Fibroblast of pulmonary artery (primary cell): ENCODE results near the gene SETD1B.

Experiments used
- DNase-seq: peaks from one replicate; pipeline ENCODE4 v3.0.0-alpha.2; 2010; ENCODE audit warnings: low read depth
- H3K4me3 ChIP-seq: replicated peaks from 2 replicates; pipeline ENCODE4 v1.5.1; 2011; ENCODE audit warnings: low read depth, mild to moderate bottlenecking, control low read depth, low read length, moderate library complexity
- TF ChIP-seq, protein P1 (sequence below): IDR thresholded peaks from 2 replicates; pipeline ENCODE4 v1.5.1; 2011; ENCODE audit warnings: mild to moderate bottlenecking, control low read depth, low read length, inconsistent platforms; ENCODE audit errors: missing control alignments

SETD1B gene

GRCh38 chr12:121823727-121824115 lies 19.9 kb downstream of the SETD1B start:
- no peak for DNase-seq
- TF ChIP-seq, protein P1, sequence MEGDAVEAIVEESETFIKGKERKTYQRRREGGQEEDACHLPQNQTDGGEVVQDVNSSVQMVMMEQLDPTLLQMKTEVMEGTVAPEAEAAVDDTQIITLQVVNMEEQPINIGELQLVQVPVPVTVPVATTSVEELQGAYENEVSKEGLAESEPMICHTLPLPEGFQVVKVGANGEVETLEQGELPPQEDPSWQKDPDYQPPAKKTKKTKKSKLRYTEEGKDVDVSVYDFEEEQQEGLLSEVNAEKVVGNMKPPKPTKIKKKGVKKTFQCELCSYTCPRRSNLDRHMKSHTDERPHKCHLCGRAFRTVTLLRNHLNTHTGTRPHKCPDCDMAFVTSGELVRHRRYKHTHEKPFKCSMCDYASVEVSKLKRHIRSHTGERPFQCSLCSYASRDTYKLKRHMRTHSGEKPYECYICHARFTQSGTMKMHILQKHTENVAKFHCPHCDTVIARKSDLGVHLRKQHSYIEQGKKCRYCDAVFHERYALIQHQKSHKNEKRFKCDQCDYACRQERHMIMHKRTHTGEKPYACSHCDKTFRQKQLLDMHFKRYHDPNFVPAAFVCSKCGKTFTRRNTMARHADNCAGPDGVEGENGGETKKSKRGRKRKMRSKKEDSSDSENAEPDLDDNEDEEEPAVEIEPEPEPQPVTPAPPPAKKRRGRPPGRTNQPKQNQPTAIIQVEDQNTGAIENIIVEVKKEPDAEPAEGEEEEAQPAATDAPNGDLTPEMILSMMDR, result no peak
- H3K4me3 ChIP-seq, result no peak overlapping the region

GRCh38 chr12:121825041-121825523 lies 21.3 kb downstream of the SETD1B start:
- H3K4me3 ChIP-seq, result no peak overlapping the region
- TF ChIP-seq, protein P1, result no peak
- DNase-seq, result no peak

DNA sequence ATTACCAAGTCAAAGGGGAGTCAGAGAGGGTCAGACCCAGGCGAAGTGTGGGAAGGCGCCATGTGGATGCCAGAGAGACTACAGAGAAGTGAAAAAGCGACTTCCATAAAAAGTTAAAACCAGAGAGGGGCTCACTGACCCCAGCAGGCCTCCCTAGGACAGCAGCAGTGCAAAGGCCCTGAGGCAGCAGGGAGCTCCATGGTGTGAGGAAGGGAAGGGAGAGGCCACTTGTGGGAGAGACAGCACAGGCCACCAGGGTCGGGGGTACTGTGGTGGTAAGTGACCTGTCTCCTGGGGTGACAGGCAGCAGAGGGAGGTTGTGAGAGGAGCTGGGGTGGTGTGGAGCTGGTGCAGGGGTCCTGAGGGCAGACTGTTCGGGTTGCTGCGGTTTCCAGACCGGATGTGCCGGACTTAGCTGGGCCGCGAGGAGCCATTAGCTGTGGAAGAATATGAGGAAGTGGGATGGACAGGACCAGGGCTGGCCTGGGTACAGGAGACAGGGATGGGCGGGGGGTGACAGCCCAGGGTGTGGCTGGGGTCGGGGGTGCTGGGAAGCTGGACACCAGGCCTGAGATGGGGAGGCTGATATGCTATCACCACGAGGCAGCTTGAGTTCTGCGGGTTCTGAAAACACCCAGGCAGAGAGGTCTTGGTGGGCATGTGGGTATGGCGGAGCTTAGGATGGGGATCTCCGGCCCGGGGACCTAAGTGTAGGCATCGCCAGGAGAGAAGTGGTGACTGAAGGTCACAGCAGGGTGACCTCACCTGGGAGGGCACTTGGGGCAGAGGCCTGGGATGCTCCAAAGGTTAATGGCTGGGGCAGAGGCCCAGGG lies 22.7 kb downstream of the SETD1B start:
- TF ChIP-seq, protein P1, result no peak
- no peak overlapping the region for H3K4me3 ChIP-seq
- no peak for DNase-seq

GRCh38 chr12:121827351-121828099 lies 23.7 kb downstream of the SETD1B start:
- TF ChIP-seq, protein P1, result no peak
- no peak overlapping the region for H3K4me3 ChIP-seq
- no peak for DNase-seq

GRCh38 chr12:121828306-121828705 lies 24.5 kb downstream of the SETD1B start:
- TF ChIP-seq, protein P1, result no peak
- DNase-seq, result no peak
- no peak overlapping the region for H3K4me3 ChIP-seq

DNA sequence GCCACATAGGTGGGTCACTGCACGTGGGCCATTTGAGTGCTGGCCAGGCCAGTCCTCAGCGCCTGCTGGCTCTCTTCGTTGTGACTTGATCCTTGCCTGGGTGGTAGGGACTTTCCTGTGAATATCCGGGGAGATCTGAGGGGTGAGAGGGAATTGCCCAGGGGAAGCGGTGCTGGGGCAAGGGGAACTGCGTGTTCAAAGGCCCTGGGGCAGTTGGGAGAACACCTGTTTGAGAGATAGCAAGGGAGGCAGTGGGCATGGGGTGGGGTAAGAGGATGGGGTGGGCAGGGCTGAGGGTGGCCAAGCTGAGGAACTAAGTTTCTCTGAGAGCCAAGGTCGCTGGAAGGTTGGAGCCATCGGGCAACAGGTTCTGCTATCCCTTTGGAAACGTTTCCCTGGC lies 25.0 kb downstream of the SETD1B start:
- no peak for DNase-seq
- TF ChIP-seq, protein P1, result no peak
- no peak overlapping the region for H3K4me3 ChIP-seq
